CD4-positive, alpha-beta T cell treated with Interleukin-15 for 4 hours (primary cell): ENCODE measurements around the gene THBS2.
"Not testable (repeated sequence)": the region's sequence is repeated elsewhere in the genome, so short reads cannot be mapped to it uniquely, and the experiment has no call there.

ENCODE experiments used
- DNase-seq: peaks from one replicate; pipeline ENCODE4 v3.0.0-alpha.2; 2020; ENCODE audit warnings: low spot score

Gene THBS2

DNA sequence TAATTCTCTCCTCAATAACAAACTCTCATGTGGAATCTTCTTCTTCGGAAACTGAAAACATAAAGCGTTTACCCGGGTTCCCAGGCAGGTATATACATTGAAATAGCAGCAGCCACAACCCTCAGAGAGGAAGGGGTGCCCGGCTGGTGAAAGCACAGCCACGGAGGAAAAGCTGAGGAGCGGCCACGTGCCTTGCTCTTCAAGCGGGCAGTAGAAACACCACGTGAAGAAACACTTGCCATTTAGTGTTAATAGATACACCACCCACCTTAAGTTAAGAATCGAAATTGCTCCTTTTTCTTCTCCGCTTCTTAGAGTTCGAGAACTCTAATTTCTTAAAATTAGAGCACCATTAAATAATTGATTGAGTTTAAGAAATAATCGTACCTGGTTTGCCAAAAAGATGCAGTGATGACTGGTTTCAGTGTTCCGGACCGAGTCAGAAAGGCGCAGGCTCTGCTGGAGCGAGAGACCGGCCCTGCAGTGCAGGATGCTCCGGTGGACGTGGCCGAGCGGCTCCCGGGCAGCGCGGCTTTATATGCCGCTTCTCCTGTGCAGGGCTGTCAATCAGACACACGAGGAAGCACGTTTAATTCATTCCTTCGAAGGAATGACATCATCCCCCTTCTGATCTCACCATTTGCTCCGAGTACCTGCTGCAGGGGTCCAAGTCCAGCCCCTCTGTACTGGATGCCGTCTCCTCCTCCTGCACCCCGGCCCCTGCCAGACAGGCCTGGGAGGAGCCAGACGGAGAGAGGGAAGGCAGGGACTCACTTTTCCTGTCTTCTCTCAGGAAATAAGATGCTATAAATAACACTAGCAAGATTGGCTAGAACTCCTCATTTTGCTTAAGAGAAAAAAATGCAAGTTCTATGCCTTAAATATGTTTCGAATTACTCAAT is at the start of gene THBS2:
TSS of gene THBS2 (minus strand) at position 510 of the 902 bp plus-strand sequence. CDS start 3,062 bp downstream, outside the sequence.
- DNase-seq: no peak

DNA sequence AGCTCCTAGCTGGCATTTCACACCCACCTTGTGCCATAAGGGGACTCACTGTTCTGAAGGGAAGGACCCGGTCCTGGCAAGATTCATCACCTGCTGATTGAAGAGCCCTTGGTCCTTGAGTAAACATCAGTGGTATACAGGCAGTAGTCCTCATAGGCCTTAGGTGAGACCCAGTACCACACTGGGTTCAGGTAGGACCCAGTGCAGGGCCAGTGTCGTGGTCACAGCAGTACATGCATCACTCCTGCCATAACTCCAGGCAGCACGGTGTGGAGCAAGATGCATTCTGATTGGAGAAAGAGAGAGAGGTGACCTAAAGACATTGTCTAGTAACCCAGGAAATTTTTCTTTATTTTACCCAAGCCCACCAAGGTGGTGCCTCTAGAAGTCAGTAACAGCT is 49.1 kb upstream of the THBS2 start:
- no peak for DNase-seq

DNA sequence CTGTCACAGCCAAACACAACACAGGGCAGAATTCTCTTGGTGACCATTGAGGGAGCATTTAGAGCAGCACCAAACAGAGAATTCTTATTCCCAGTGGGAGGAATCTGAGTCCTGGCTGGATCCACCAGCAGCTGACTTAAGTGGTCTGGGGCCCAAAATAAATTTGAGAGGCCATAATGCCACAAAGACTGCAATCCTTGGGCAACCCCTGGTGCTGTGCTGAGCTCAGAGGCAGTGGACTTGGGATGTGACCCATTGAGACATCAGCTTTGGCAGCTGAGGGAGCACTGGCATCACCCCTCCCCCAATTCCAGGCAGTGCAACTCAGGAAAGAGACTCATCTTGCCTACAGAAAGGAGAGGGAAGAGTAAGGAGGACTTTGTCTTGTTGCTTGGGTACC is 48.6 kb upstream of the THBS2 start:
- DNase-seq: no peak

DNA sequence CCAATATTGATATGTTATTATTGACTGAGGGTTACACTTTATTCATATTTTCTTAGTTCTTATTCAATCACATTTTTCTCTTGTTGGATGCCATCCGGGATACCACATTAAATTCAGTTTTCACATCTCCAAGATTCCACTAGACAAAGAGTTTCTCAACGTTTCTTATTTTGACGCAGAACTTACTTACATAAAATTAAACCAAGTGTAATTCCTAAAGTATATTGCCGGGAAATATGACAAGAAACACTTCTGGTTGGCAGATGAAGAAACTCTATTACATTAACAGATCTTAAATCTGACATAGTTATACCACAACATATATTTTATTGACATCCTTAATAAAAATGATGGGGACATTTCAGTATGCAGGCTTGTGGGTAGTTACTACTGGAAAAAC is 47.3 kb upstream of the THBS2 start:
- DNase-seq: no peak

DNA sequence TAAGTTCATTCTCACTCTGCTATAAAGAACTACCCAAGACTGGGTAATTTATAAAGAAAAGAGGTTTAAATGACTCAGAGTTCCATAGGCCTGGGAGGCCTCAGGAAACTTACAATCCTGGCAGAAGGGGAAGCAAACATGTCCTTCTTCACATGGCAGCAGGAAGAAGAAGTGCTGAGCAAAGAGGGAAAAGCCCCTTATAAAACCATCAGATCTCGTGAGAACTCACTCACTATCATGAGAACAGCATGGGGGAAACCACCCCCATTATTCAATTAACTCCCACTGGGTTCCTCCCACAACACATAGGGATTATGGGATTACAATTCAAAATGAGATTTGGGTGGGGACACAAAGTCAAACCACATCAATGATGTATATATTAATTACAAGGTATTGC is 45.0 kb upstream of the THBS2 start:
- DNase-seq: not testable (repeated sequence)

DNA sequence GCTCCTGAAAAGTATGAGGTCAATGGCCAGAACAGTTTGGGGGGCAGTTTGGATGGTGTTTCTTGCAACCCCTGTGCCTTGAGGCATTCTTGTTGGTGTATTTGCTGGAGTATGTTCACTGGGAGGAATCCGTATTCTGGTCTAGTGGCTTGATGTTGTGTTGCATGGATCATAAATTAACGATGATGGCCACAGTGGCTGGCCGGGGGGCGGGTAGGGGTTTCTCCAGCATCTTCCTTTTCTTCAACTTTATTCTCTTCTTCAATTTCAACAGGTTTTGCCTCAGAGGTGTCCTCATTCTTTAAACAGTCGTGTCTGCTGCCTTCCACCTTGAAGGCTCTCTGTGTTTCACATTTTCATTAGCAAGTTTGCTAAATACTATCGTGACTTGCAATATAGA is 43.0 kb upstream of the THBS2 start:
- DNase-seq: no peak

DNA sequence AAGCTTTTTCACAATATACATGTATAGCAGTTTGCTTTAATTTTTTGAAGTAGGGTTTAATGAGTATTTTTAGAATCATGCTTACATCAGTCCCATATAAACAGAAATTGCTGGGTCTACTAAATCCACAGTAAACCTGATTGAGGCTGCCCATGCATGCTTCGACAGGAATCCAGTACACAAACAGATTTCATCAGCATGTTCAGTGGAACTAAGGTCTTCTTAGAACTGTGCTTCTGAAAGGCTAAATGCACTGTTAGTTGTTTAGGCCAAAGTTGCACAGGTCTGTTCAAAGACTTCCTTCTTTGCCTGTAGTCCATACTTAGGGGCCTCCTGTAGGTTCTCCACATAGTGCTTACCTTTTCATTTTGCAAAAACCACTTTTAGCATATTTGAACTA is 42.5 kb upstream of the THBS2 start:
- DNase-seq: no peak

DNA sequence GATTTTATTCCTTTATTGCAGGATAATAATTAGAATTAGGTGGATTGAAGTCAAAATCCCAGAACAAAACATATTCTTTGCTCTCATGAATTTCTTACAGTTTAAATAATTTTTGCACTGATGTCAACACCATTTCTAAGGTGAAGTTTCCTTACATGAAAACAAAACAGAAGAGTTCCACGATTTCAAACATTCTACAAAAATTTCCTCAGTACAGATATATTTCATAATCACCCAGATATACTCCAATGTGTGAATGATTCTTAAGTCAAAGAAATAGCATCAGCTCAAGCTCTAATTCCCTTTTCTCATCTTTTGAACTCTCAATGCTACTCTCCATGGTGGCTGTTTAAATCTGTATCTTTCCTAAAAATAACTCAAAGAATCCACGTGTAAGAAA is 39.5 kb upstream of the THBS2 start:
- DNase-seq: no peak

DNA sequence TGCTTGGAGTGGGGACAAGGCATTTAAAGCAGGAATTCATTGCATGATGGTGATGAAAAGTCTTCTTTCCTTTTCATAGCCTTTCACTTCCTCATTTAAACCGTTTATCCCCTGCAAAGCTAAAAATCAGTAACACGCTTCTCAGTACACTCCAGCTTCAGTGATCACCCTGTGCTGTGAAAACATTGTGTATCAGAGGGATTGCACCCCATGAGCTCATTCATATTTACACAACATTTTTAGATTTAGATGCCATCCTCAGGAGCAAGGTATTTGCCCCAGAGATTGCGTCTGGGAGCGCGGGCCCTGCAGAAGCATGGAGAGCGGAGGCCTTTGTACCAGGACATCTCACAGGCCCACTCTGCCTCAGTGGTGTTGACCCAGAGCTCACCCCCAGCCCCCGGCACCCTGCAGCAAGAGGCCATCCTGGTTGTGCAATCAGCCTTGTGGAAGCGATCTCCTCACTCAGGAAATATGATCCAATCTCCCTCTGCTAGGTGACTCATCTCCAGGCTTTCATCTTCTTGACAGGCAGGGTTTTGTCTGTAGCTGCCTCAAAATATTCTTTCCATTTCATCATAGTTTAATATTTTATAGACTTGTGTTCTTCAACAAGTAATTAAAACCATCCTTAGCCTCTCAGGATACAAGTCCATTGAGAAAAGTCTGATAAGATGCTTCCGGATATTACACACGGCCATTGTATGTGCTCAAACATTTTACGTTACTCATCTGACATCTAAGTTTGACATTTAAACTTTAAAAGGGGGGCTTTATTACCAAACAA is 38.9 kb upstream of the THBS2 start:
- no peak for DNase-seq

DNA sequence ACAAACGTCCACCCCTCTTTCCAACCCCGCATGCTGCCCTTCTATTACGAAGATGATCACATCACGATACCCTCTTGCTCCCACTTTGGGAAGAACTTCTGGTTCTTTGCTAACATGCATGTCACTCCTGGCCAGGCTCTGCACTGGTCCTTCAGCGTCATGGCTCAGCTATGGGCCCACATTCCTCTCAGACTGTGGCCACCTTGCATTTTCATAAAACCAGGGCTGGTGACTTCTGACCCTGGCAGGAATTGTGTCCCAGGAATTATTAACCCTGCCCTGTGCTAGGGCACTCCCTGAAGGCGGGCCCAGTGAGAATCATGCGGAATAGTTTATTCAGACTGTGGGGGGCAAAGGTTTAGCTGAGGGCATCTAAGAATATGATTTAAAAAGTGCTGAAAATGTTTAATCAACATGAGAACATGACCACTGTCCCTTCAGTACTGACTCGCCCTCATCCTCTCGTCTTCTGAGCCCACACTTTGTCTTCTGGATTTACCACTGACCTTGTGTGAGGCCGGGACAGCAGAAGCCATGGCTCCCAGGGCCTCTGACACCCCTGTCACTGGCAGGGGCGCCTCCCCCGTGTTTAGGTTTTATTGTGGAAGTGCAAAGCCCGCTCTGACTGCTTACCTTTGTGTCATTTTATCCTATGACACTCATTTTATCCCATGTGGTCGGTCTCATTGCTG is 38.1 kb upstream of the THBS2 start:
- no peak for DNase-seq

DNA sequence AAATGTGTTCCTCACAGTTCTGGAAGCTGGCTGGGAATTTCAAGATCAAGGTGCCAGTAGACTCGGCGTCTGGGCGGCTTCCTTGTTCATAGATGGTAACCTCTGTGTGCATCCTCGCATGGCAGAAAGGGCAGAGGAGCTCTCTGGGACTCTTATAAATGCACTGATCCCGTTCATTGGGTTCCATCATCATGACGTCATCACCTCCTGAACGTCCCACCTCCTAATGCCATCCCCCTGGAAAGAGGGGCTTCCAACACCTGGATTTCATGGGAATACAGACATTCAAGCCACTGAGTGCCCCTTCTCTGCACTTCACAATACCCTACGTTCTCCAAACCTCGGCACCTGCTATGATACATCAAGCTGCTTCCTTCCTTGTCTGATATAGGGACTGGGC is 37.5 kb upstream of the THBS2 start:
- no peak for DNase-seq

DNA sequence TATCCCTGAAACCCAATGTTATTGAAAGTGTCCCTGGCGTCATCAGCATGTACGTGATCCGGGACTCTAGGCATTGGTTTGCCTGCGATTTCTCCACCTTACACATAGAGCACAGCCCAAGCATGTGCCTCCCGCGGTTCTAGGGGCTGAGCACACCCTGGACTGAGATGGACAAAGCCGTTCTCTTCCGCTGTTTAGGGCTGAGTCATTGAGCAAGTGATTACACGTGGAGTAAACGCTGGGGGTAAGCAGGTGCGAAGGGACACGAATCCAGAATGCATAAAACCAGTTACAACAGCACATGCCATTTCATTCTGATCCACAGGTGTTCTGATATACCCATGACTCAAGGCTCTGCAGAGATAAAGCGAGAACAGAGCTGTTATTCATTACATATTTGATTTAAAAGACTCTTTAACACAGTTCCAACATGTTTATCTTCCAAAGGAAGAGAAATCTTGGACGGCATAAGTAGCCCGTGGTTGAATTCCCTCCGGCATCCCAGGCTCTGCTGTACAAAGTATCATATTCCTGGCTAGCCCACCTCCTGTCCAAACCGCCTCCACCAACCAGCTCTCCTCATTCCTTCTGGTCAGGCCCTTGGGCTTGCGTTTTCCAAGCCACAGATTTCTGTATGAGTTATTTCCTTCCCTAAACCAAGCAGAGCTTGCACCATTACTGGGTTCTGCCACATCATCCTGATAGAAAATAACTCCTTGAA is 36.1 kb upstream of the THBS2 start:
- DNase-seq: no peak

DNA sequence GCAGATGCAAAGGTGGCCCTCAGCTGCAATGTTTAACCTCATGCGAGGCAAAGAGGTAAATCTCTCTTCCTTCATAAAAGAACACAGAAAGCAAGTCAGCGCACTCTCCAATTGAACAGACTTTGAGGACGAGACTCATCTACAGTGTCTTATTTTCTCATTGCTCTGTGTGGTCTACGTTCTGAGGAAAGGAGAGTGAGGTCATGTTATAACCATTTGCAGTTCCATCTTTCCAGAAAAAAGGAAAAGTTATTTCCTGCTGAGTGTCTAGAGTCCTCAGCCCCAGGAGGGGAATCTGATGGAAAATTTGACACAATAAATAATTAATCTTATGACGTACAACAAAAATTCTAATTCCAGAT is 35.6 kb upstream of the THBS2 start:
- no peak for DNase-seq

DNA sequence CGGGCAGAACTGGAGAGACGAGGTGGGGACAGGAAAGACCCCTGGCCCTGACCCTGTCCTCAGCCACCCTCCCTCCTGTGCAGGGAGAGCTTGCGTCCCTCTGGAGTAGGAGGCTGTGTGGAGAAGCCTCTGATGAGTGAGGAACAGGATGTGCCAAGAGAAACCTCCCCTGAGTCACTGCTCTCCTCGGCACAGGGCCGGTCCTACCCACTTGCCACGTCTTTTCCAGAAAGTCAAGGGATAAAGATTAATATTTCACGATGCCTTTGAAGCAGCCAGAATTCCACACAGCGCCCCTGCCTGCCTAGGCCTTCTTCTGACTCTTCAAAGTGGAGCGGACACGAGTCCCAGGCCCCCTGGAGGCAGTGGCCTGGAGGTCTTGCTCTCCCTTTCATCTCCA is 34.9 kb upstream of the THBS2 start:
- no peak for DNase-seq

DNA sequence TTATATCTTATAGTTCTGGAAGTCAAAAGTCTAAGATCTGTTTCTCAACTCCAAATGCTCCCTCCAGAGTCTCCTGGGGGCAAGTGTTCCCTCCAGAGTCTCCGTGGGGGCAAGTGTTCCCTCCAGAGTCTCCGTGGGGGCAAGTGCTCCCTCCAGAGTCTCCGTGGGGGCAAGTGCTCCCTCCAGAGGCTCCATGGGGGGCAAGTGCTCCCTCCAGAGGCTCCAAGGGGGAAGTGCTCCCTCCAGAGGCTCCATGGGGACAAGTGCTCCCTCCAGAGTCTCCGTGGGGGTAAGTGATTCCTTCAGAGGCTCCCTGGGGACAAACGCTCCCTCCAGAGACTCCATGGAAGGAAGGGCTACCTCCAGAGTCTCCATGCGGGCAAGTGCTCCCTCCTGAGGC is 34.0 kb upstream of the THBS2 start:
- no peak for DNase-seq

DNA sequence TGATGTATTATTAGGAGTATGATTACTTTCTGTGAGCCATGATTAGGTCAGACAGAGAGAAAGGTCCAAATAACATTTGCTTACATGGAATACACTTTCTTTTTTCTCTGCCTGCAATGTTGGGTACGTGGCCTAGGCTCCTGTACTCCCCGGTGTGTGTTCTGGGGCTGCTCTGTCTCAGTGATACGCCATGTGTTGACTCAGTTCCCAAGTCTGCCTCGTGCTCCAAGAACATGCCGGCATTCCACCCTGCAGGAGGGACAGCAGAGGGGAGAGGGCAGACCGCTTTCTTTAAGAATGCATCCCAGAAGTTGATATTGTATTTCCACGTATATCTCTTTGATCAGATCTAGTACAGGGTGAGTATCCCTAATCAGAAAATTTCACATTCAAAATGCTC is 33.3 kb upstream of the THBS2 start:
- no peak for DNase-seq

DNA sequence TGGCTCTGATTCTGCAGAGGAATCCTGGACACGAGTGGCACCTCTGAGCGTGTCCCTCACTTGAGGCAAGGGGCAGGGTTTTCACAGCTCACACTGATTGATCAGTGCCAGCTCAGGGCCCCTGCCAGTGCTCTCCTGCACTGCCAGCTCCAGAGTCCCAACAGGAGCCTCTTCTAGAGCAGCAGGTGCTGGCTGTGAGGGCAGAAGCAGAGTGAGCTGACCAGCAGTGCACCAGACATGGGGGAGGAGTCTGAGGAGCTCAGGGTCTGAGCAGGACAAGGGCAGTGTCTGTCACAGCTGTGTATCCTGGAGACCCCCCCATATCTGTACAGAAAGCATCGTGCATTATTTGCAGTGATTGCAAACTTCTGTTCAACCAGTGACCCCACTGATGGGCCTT is 31.5 kb upstream of the THBS2 start:
- DNase-seq: no peak

DNA sequence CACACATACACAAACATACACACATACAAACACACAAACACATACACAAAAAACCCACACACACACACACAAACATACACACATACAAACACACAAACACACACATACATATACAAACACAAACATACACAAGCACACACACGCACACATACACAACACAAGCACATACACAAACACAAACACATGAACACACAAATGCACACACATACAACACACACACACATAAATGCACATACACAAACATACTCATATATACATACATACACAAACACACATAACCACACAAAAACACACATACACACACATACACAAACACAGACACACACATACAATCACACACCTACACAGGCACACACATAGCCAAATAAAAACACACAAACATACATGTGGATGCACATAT is 30.3 kb upstream of the THBS2 start:
- DNase-seq: no peak

DNA sequence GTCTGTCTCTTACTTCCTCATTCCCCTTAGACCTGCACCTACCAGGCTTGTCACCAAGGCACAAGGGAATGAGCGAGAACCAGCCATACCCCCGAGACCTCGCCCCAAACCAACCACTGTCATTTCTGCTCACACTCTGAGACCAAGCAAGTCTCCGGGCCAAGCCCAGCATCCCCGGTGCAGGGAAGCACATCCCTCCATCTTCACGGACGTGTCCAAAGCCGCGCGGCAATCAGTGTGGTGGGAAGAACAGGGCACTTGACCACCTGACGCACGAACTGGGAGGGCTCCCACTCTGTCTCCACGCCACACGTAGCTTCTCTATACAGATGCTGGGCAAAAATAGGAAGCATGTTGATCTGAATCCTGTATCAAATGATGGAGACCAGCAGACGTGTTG is 28.4 kb upstream of the THBS2 start:
- no peak for DNase-seq

DNA sequence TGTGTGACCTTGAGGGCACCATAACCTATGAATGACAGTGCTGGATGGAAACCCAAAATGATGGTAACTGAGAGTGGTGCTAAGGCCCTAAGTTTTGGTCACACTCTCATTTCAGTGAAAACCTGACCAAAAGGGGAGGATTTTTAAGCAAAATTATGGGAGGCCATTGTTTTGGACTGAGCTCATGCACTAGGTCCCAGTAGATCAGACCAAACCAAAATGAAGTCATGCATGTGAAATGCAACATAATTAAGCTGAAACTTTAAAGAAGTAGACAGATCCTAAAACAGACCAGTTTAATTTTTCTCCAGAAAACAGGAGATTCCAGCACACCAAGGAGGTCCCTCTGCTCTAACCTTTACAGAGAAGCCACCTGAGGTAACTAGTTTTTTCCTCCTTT is 24.0 kb upstream of the THBS2 start:
- no peak for DNase-seq

DNA sequence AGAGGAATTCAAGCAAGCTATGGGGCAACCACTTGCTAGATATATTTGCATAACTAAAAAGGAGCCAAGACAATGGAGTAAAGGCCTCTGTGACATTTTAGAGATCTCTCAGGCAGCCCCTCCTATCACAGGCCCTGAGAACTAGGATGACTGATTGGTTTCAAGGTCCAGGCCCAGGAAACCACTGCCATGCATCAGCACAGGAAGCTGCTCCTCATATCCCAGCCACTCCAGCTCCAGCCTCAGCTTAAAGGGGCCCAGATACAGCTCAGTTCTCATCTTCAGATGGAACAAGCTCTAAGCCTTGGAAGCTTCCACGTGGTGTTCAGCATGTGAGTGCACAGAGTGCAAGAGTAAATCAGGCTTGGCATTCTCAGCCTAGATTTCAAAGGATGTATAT is 21.1 kb upstream of the THBS2 start:
- no peak for DNase-seq

DNA sequence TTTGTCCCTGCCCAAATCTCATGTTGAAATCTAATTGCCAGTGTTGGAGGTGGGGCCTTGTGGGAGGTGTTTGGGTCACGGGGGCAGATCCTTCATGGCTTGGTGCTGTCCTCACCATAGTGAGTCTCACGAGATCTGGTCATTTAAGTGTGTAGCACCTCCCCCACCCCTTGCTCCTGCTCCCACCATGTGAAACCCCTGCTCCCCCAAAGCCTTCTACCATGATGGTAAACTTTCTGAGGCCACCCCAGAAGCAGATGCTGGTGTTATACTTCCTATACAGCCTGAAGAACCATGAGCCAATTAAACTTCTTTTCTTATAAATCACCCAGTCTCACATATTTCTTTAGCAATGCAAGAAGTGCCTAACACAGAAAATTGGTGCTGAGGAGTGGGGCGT is 19.9 kb upstream of the THBS2 start:
- DNase-seq: no peak
